ENCODE data around the gene APOF.
"Not testable (repeated sequence)": the region's sequence is repeated elsewhere in the genome, so short reads cannot be mapped to it uniquely, and the experiment has no call there.

The APOF gene

GRCh38 chr12:56347255-56347654, 15.4 kb downstream of the APOF start:
- not testable (repeated sequence) for H3K9me3 ChIP-seq (ENCODE audit: control insufficient read depth in 1 of 2, low read length in 2 of 2); H3K4me1 ChIP-seq (ENCODE audit: control insufficient read depth in 1 of 2, insufficient read depth in 2 of 2, low read length in 2 of 2); H3K27me3 ChIP-seq (ENCODE audit: control insufficient read depth in 1 of 2, insufficient read depth in 2 of 2, low read length in 2 of 2); H3K9ac ChIP-seq (ENCODE audit: low read depth in 1 of 2, low read length in 2 of 2); H3K4me3 ChIP-seq (ENCODE audit: low read depth in 1 of 2, low read length in 2 of 2); H3K27ac ChIP-seq (ENCODE audit: low read depth, low read length)
- peaks cover 59 to 82% of the 10 kb centered on the region in 2 donors for H3K36me3 ChIP-seq (ENCODE audit: control insufficient read depth in 1 of 2, insufficient read depth in 2 of 2, low read length in 2 of 2)

- no peak overlapping the region for H3K4me3 ChIP-seq (ENCODE audit: low read depth in 1 of 2, low read length in 2 of 2)
- H3K36me3 ChIP-seq (ENCODE audit: control insufficient read depth in 1 of 2, insufficient read depth in 2 of 2, low read length in 2 of 2), result peaks cover 59 to 78% of the 10 kb centered on the region in 2 donors
- H3K9ac ChIP-seq (ENCODE audit: low read depth in 1 of 2, low read length in 2 of 2), result no peak overlapping the region
- no peaks in the 10 kb centered on the region for H3K4me1 ChIP-seq (ENCODE audit: control insufficient read depth in 1 of 2, insufficient read depth in 2 of 2, low read length in 2 of 2)
- no peaks in the 10 kb centered on the region for H3K9me3 ChIP-seq (ENCODE audit: control insufficient read depth in 1 of 2, low read length in 2 of 2)
- H3K27me3 ChIP-seq (ENCODE audit: control insufficient read depth in 1 of 2, insufficient read depth in 2 of 2, low read length in 2 of 2), result no peaks in the 10 kb centered on the region
- H3K27ac ChIP-seq (ENCODE audit: low read depth, low read length), result no peak overlapping the region
These were observed 16.0 kb downstream of the APOF start for GRCh38 chr12:56346675-56347074.

- Histone ChIP-seq H3K36me3 (ENCODE audit: control insufficient read depth in 1 of 2, insufficient read depth in 2 of 2, low read length in 2 of 2) (peaks cover 27 to 40% of the 10 kb centered on the region in 2 donors), H3K4me1 (ENCODE audit: control insufficient read depth in 1 of 2, insufficient read depth in 2 of 2, low read length in 2 of 2) (peaks cover 0 to 10% of the 10 kb centered on the region in 2 donors)
- H3K4me3 ChIP-seq (ENCODE audit: low read depth in 1 of 2, low read length in 2 of 2); H3K9ac ChIP-seq (ENCODE audit: low read depth in 1 of 2, low read length in 2 of 2); H3K27me3 ChIP-seq (ENCODE audit: control insufficient read depth in 1 of 2, insufficient read depth in 2 of 2, low read length in 2 of 2); H3K9me3 ChIP-seq (ENCODE audit: control insufficient read depth in 1 of 2, low read length in 2 of 2); H3K27ac ChIP-seq (ENCODE audit: low read depth, low read length): not testable (repeated sequence)
These were observed 20.4 kb downstream of the APOF start for GRCh38 chr12:56342290-56342689.

- Histone ChIP-seq H3K27ac (ENCODE audit: low read depth, low read length) (no peak overlapping the region), H3K4me3 (ENCODE audit: low read depth in 1 of 2, low read length in 2 of 2) (no peak overlapping the region), H3K27me3 (ENCODE audit: control insufficient read depth in 1 of 2, insufficient read depth in 2 of 2, low read length in 2 of 2) (no peaks in the 10 kb centered on the region), H3K36me3 (ENCODE audit: control insufficient read depth in 1 of 2, insufficient read depth in 2 of 2, low read length in 2 of 2) (peaks cover 26 to 34% of the 10 kb centered on the region in 2 donors), H3K9ac (ENCODE audit: low read depth in 1 of 2, low read length in 2 of 2) (no peak overlapping the region), H3K4me1 (ENCODE audit: control insufficient read depth in 1 of 2, insufficient read depth in 2 of 2, low read length in 2 of 2) (peaks cover 0 to 10% of the 10 kb centered on the region in 2 donors), H3K9me3 (ENCODE audit: control insufficient read depth in 1 of 2, low read length in 2 of 2) (no peaks in the 10 kb centered on the region)
These were observed 21.0 kb downstream of the APOF start for GRCh38 chr12:56341616-56342015.

- H3K27me3 ChIP-seq (ENCODE audit: control insufficient read depth in 1 of 2, insufficient read depth in 2 of 2, low read length in 2 of 2), result no peaks in the 10 kb centered on the region
- peaks cover 0 to 10% of the 10 kb centered on the region in 2 donors for H3K4me1 ChIP-seq (ENCODE audit: control insufficient read depth in 1 of 2, insufficient read depth in 2 of 2, low read length in 2 of 2)
- peaks cover 14 to 21% of the 10 kb centered on the region in 2 donors for H3K36me3 ChIP-seq (ENCODE audit: control insufficient read depth in 1 of 2, insufficient read depth in 2 of 2, low read length in 2 of 2)
- H3K9ac ChIP-seq (ENCODE audit: low read depth in 1 of 2, low read length in 2 of 2), result peak overlapping the region; percentile 12 to 22
- no peaks in the 10 kb centered on the region for H3K9me3 ChIP-seq (ENCODE audit: control insufficient read depth in 1 of 2, low read length in 2 of 2)
- no peak overlapping the region for H3K4me3 ChIP-seq (ENCODE audit: low read depth in 1 of 2, low read length in 2 of 2)
- no peak overlapping the region for H3K27ac ChIP-seq (ENCODE audit: low read depth, low read length)
These were observed 23.6 kb downstream of the APOF start for GRCh38 chr12:56339158-56339422.

GRCh38 chr12:56338308-56339157, 24.1 kb downstream of the APOF start, which contains the start of gene IL23A:
Gene IL23A (plus strand): TSS chr12:56338884. CDS start chr12:56339045, 161 bp downstream.
- no peak within 1 kb of the TSS for H3K4me3 ChIP-seq (ENCODE audit: low read depth in 1 of 2, low read length in 2 of 2)
- no peaks in the 10 kb centered on the region for H3K27me3 ChIP-seq (ENCODE audit: control insufficient read depth in 1 of 2, insufficient read depth in 2 of 2, low read length in 2 of 2)
- peaks cover 8 to 16% of the 10 kb centered on the region in 2 donors for H3K36me3 ChIP-seq (ENCODE audit: control insufficient read depth in 1 of 2, insufficient read depth in 2 of 2, low read length in 2 of 2)
- H3K27ac ChIP-seq (ENCODE audit: low read depth, low read length), result no peak within 1 kb of the TSS
- H3K4me1 ChIP-seq (ENCODE audit: control insufficient read depth in 1 of 2, insufficient read depth in 2 of 2, low read length in 2 of 2), result peaks cover 1 to 10% of the 10 kb centered on the region in 2 donors
- H3K9ac ChIP-seq (ENCODE audit: low read depth in 1 of 2, low read length in 2 of 2), result peak within 1 kb of the TSS; percentile 12 to 22
- H3K9me3 ChIP-seq (ENCODE audit: control insufficient read depth in 1 of 2, low read length in 2 of 2), result no peaks in the 10 kb centered on the region

- no peak overlapping the region for H3K27ac ChIP-seq (ENCODE audit: low read depth, low read length)
- no peaks in the 10 kb centered on the region for H3K27me3 ChIP-seq (ENCODE audit: control insufficient read depth in 1 of 2, insufficient read depth in 2 of 2, low read length in 2 of 2)
- no peak overlapping the region for H3K4me3 ChIP-seq (ENCODE audit: low read depth in 1 of 2, low read length in 2 of 2)
- no peak overlapping the region for H3K9ac ChIP-seq (ENCODE audit: low read depth in 1 of 2, low read length in 2 of 2)
- no peaks in the 10 kb centered on the region for H3K9me3 ChIP-seq (ENCODE audit: control insufficient read depth in 1 of 2, low read length in 2 of 2)
- peaks cover 7 to 16% of the 10 kb centered on the region in 2 donors for H3K4me1 ChIP-seq (ENCODE audit: control insufficient read depth in 1 of 2, insufficient read depth in 2 of 2, low read length in 2 of 2)
- H3K36me3 ChIP-seq (ENCODE audit: control insufficient read depth in 1 of 2, insufficient read depth in 2 of 2, low read length in 2 of 2), result peaks cover under 1 to 8% of the 10 kb centered on the region in 2 donors
These were observed 24.9 kb downstream of the APOF start for GRCh38 chr12:56337753-56338251.

- no peaks in the 10 kb centered on the region for H3K9me3 ChIP-seq (ENCODE audit: control insufficient read depth in 1 of 2, low read length in 2 of 2)
- H3K36me3 ChIP-seq (ENCODE audit: control insufficient read depth in 1 of 2, insufficient read depth in 2 of 2, low read length in 2 of 2), result peaks cover 0 to 3% of the 10 kb centered on the region in 2 donors
- H3K4me1 ChIP-seq (ENCODE audit: control insufficient read depth in 1 of 2, insufficient read depth in 2 of 2, low read length in 2 of 2), result peaks cover 11 to 19% of the 10 kb centered on the region in 2 donors
- H3K4me3 ChIP-seq (ENCODE audit: low read depth in 1 of 2, low read length in 2 of 2), result no peak overlapping the region
- no peaks in the 10 kb centered on the region for H3K27me3 ChIP-seq (ENCODE audit: control insufficient read depth in 1 of 2, insufficient read depth in 2 of 2, low read length in 2 of 2)
- no peak overlapping the region for H3K27ac ChIP-seq (ENCODE audit: low read depth, low read length)
- no peak overlapping the region for H3K9ac ChIP-seq (ENCODE audit: low read depth in 1 of 2, low read length in 2 of 2)
These were observed 26.1 kb downstream of the APOF start for GRCh38 chr12:56336361-56337167.

GRCh38 chr12:56335527-56335926, 27.1 kb downstream of the APOF start:
- peaks cover 11 to 19% of the 10 kb centered on the region in 2 donors for H3K4me1 ChIP-seq (ENCODE audit: control insufficient read depth in 1 of 2, insufficient read depth in 2 of 2, low read length in 2 of 2)
- H3K36me3 ChIP-seq (ENCODE audit: control insufficient read depth in 1 of 2, insufficient read depth in 2 of 2, low read length in 2 of 2); H3K9me3 ChIP-seq (ENCODE audit: control insufficient read depth in 1 of 2, low read length in 2 of 2); H3K9ac ChIP-seq (ENCODE audit: low read depth in 1 of 2, low read length in 2 of 2); H3K27ac ChIP-seq (ENCODE audit: low read depth, low read length); H3K4me3 ChIP-seq (ENCODE audit: low read depth in 1 of 2, low read length in 2 of 2); H3K27me3 ChIP-seq (ENCODE audit: control insufficient read depth in 1 of 2, insufficient read depth in 2 of 2, low read length in 2 of 2): not testable (repeated sequence)

- no peaks in the 10 kb centered on the region for H3K36me3 ChIP-seq (ENCODE audit: control insufficient read depth in 1 of 2, insufficient read depth in 2 of 2, low read length in 2 of 2)
- H3K4me1 ChIP-seq (ENCODE audit: control insufficient read depth in 1 of 2, insufficient read depth in 2 of 2, low read length in 2 of 2), result peaks cover 11 to 15% of the 10 kb centered on the region in 2 donors
- no peaks in the 10 kb centered on the region for H3K27me3 ChIP-seq (ENCODE audit: control insufficient read depth in 1 of 2, insufficient read depth in 2 of 2, low read length in 2 of 2)
- H3K9me3 ChIP-seq (ENCODE audit: control insufficient read depth in 1 of 2, low read length in 2 of 2), result no peaks in the 10 kb centered on the region
- peak overlapping the region; percentile 87 to 90 for H3K4me3 ChIP-seq (ENCODE audit: low read depth in 1 of 2, low read length in 2 of 2)
- peak overlapping the region; percentile 80 for H3K27ac ChIP-seq (ENCODE audit: low read depth, low read length)
- H3K9ac ChIP-seq (ENCODE audit: low read depth in 1 of 2, low read length in 2 of 2), result peak overlapping the region; percentile 91 to 93
These were observed 28.2 kb downstream of the APOF start for GRCh38 chr12:56334490-56334793.

All from duodenal mucosa (tissue), 2 donors.